NCI-H82 (cell line): ENCODE results near the gene HK2.
A peak's percentile ranks its signal among the peaks of the same experiment; 100 is the strongest.

ENCODE experiments used
- DNase-seq: peaks from one replicate; lab custom pipeline; 2025; lab: John Stamatoyannopoulos, UW

The HK2 gene

DNA sequence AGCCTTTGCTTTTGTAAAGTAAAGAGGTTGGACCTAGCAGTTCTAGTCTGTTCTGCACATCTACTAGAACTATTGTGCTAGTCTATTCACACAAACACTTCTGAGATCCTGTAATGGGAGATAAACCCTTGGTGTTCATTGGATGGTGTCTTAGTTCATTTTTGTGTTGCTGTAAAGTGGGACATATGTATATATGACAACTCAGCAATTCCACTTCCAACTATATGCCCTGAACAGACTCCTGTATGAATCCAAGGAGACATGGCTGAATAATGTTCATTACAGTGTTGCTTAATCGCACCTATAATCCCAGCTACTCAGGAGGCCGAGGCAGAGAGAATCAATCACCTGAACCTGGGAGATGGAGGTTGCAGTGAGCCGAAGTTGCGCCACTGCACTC lies 23.3 kb downstream of the HK2 start:
- no peak for DNase-seq

DNA sequence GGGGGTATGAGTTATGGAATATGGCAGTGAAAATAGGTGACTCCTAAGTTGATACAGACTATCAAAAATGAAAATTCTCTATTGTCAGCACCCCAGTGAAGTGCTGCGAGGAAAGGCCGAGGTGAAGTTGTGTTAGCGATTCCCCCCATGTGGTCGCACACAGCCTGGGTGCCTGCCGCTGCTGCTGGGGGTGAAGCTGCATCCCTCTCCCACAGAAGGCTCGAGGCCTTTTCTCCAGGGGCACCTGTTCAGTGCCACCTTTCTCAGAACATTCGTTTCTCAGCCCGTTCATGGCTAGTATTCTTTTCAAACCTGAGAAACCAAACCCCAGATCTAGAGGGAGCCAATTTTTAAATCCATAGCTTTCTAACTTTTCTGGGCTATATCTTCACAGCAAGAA lies 23.8 kb downstream of the HK2 start:
- DNase-seq = no peak

DNA sequence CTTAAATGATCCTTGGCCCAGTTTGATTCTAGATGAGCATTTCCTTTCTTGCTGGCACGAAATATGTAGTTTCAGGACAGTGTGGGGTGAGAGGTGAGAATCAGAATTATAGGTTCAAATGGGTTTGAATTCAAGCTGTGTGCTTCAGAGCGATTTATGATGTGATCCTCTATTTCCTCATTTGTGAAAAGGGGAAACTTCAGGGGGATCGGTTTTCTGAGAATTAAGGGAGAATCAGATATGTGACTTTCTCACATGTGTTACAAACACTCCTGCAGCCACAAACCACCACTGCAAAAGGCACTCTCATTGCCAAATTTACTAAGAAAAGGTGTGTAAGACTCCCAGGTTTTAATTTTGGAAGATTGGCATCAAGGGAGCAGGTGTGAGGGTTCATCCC lies 24.4 kb downstream of the HK2 start:
- DNase-seq = no peak

DNA sequence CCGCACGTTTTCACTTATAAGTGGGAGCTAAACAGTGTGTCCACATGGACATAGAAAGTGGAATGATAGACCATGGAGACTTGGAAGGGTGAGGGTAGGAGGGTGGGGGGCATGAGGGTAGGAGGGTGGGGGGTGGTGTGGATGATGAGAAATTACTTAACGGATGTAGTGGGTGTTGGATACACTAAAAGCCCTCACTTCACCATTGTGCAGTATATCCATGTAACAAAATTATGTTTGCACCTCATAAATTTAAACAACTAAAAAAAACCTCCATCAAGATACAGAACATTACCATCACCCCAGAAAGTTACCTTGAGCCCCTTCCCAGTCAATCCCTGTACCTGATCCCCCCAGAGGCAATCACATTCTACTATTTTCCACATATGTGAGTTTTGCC lies 26.2 kb downstream of the HK2 start:
- no peak for DNase-seq

DNA sequence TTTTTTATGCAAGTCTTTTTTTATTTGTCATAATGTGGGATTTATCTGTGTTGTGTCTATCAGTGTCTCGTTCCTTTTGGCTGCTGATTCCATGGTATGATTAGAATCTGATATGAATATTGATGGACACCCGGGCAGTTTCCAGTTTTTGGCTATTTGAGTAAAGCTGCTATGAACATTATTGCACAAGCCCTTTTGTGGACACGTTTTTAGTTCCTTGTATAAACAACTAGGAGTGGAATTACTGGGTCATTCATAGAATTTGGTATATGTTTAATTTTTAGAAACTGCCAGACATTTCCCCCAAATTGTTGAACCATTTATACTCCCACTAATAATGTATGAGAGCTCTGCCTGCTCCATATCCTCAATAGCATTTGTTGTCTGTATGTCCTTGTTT lies 26.6 kb downstream of the HK2 start:
- no peak for DNase-seq

DNA sequence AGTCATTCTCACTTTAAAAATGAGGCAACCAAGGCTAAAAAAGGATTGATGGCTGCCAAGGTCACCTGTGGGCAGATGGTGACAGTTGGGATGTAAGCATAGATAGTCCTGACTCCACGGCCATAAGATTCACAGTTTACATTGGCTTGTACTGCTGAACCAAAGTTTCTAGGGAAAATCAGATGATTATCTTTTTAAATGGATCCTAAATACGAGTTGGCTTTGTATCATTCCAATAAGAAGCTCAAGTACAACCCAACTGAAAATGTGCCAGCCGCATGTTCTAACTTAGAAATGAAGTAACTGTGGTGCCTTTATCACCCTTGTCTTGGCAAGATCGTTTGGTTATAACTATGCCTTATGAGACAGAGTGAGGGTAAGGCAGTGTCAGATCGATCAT lies 27.6 kb downstream of the HK2 start:
- DNase-seq = no peak

DNA sequence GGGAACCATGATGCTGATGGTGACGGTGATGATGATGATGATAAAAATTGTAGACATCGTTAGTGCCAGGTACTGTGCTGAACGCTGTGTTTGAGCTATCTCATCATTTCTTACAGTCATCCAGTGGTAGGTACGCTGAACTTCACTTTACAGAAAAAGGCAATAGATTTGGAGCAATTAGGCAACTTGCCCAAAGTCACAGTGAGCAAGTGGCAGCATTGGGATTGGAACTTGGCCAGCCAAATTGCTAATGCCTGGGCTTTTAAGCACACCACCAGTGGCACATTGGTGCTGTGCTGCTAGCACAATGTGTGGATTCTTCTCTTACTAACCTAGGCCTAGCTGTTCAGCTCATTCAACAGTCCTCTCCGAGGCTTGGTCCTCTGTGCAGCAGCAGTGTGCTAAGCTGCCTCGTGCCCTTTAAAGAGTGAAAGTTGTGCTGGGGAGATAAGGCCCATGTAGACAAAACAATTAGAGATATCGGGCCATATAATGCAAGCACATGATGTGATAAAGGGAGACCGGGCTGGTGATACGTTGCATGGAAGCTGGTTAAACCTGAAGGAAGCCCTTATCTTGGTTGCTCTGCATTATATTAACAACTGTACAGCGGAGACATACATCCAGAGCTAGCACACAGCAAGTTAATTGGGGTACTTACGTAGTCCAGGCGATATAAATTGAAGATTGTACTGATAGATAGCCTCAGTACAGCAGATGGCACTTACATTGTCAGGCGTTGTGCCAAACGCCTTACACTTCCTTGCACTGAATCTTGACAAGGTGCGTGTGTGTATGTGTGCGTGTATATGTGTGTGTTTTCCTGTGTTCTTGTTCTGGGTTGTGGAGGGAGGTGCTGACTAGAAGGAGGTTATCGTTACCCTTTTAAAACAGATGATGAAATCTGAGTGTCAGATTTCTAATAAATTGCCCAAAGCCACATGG lies 28.4 kb downstream of the HK2 start:
- DNase-seq = no peak

DNA sequence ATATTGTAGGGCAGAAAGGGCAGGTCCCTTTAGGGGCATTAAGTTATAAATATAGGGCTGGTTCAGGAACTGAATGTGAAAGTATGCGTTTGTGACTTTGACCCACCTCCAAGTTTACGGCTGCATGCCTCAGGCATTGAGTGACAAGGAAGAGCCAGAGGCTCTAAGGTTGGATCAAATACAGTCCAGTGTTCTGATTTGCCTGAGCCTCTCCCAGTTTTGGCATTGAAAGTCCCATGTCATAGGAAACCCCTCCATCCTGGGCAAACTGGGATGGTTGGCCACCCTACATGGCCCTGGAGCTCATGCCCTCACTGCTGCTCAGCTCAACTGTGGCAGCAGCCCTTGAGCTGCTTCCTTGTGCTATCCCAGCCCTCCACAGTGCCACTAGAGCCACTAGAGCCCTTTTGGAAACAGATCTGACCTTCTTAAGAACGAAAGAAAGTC lies 29.9 kb downstream of the HK2 start:
- DNase-seq = no peak

DNA sequence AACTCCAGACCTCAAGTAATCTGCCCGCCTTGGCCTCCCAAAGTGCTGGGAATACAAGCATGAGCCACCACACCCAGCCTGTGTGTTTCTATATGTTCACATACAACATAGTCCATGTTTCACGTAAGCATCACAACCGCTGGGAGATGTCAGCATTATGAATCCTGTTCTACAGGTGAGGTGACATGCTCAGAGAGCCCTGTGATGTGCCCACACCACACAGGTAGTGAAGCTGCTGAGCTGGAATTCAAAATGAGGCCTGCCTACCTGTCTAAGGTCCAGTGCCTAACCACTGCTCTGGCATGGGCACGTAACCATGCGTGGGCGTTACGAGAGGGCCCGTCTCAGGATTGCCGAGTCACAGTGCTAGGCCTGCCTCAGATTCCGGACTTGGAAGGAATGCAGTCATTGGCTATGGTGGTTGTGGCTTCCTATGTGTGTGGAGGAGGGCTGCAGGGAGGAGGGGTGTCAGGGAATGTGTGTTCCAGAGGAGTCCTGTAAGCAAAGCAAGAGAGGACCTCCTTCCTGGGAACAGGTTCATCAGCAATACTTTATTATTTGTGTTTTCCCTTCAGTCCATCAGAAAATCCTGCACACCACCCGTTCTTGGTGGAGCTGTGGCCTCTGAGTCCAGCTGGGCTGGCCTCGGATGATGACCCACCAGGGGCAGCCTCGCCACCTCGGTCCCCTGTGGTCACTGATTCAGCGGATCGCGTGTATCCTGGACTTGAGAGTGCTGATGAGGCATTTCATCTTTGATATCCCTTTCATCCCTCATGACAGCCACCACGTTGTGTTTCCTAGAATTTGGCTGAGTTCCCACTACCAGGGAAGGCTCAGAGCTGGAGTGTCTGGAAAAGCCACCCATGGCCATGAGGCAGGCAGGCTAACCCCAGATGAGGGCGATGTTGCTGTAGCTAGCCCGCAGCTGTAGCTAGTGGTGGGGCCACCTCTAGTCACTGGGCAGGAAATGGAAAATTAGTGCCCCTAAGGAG lies 31.1 kb downstream of the HK2 start:
- no peak for DNase-seq

DNA sequence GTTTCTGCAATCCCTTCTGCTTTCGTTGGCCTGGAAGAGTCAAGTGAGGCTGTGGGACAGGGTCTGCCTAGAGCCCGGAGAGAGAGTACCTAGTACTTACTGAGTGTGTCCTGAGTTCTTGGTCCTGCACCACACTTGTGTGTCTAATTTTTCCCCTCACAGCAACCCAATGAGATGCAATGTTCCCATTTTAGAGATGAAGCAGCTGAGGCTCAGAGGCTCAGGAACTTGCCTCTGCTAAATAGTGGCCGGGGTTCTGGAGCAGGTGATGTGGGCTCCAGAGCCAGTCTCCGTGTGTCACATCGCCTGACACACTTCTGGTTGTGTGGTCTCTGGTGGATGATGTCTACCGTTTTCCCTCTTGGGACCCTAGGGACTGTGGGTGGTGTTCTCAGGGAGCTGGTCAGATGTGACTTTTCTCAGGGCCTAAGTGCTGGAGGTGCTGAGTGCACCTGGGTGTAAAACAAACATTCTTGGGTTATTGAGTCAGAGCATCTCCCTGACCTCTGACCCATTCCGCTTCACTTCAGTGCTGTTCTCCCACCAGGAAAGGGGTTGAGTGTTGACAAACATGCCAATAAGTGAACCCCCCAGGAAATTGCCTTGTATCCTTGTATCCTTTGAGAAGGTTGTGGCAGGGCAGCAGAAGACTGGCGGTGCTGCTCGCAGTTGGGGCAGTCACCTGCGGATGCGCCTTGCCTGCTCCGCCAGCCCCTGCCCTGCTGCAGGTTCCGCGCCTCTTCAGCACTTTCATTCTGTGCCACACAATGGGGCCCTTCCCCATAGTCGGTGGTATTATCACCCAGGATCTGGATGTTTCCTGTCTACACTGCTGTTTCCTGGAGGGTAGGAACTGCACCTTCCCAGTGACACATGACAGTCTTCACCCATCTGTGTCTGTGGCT lies 32.1 kb downstream of the HK2 start:
- no peak for DNase-seq

DNA sequence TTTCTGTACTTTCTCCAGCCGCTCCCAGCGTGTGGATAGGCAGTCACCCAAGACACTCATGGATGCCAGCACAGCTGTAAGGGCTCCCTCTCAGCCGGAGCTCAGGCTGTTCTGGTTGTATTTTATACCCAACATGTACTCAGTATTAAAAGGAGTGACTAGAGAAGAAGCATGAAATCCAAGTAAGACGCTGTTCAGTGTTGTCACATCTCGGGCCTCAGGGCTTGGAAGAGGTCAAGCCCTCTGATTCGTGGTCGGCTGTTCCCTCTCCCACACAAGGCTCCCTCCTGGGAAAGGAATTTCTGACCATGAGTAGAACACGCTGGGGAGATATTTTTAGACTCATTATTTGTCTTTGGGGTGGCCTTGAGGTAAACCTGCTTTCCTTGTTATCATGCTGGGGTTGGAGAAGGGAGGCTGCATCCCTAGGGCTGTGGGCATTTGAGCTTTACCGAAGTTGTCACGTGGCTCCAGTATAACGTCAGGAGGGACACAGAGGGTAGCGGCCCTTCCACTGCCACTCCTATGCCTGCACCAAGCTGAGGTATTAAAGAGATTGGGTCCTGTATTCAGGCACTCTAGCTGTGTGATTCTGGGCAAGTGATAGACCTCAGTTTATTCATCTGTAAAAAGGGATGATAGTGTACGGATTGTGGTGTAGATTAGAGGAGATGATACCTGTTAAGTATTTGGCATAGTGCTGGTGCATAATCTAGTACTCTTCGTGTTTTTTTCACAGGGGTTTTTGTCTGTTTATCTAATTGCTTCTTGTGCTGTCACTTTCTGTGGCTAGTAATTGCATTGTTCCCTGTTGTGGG lies 34.1 kb downstream of the HK2 start:
- no peak for DNase-seq

DNA sequence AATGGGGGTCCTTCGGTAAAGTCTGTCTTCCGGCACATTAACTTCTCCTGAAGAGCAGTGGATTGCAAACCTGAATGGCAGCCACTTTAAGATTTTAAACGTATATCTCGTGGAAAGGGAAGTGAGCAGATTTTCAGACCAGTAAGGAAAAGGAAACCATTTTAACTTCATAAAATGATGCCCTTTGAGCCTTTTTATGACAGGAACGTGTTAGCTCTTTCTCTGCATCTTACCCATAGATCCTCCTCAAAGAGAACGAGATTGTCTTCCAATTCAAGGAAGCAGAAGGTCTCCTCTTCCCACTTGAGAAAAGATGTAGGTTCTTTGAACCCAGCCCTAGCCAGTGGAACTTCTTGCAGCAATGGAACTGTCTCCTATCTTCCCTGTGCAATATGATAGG lies 35.6 kb downstream of the HK2 start:
- DNase-seq = no peak

DNA sequence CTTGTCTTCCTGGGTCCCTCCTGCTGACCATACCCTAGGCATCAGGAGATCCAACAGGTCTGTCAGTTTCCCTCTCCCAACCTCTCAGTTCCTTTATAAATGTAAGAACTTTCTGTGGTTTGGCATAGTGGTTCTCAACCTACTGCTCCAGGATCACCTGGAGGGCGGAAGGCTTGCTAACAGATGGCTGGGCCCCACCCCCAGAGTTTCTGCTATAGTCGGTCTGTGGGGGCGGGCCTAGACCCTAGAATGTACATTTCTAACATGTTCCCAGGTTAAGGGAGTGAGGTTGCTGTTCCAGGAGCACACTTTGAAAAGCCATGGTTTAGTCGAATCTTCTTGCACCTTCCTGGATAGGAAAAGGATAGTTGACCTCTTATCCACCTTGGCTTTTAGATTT lies 37.0 kb downstream of the HK2 start:
- DNase-seq = no peak

DNA sequence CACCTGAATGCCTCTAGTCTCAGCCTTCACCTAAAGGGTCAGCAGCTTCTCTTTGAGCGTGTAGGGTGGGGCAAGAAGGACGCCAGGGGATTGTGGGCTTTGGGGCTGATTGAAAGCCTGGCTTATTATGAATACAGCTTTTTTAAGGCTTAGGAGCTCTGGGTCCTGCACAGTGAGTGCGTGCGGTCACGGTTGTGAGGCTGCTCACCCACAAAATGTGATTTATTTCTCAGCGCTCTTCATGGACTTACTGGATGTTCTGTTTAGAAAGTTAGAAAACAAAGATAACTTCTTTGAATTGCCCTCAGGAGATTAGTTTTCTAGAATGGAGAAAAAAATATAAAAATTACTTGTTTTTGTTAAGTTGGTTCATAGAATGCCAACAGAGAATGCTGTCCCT lies 37.5 kb downstream of the HK2 start:
- no peak for DNase-seq

DNA sequence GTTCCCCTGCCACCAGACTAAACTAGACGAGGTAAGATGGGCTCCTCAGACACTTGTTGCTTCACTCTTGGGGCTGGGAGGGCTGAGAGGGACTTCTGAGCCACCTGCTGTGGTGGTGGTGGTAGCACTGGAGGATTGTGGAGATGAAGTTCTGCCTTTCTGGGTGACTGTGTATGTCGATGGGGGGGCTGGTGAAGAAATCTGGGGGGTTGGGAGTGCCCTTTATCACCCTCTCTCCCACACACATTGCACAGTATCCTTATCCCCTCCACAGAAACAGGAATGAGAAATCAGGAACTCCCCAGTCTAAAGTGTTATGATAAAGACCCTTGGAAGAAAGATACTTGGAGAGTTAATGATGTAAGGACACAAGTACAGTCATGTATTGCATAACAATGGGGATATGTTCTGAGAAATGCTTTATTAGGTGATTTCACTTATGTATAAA lies 38.5 kb downstream of the HK2 start:
- no peak for DNase-seq

DNA sequence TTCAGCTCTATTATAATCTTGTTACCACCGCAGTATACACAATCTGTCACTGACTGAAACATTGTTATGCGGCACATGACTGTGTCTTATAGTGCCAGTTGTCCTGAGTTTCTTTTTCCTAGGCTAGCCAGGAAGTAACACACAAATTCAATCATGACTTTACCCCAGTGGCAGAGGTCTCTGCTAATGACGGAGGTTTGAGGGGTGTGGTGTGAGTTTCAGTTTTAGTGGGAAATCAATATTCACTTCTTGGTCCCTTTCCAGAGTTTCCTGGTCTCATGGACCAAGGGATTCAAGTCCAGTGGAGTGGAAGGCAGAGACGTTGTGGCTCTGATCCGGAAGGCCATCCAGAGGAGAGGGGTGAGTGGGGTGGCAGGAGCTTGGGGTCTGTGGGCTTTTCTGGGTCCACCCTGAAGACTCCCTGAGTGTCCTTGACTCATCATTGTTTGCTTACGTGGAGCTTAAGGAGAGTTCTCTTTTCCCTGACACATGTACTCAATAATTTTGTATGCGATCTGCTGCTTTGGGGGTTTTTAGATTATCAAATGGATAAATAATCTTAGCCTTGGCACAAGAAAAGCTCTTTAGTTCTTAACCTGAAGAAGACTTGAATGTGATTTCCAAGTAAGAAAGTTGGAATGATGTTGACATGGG lies 39.2 kb downstream of the HK2 start:
- DNase-seq = no peak

DNA sequence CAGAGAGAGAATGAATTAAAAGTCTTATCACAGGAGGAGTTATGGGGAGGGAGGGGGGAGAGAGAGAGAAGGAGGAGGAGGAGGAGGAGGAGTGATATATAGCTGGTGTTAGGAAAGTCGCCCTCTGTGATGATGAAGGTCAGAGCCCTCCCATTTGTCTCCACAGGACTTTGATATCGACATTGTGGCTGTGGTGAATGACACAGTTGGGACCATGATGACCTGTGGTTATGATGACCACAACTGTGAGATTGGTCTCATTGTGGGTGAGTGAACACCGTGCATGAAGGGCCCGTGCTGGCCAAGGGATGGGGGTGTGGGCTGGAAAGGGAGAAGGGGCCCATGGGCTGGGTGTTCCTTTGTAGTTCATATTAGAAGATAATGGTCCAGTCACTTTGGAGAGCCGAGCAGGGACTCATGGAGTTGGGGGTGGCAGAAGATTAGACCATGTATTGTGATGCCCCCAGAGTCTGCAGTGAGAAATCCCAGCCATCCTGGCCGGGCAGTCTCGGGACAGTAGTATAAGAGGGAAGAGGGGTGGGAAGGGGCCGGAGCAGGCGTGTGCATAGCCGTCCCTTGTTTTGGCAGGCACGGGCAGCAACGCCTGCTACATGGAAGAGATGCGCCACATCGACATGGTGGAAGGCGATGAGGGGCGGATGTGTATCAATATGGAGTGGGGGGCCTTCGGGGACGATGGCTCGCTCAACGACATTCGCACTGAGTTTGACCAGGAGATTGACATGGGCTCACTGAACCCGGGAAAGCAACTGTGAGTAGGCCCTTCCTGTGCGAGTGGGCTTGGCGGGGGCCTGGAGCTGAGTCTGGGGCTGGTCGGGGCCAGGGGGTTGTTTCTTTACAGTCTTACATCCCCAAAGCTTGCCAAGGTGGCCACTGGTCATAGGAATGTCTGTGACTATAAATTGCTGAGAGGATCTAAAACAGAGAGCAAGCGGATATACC lies 40.0 kb downstream of the HK2 start:
- no peak for DNase-seq

DNA sequence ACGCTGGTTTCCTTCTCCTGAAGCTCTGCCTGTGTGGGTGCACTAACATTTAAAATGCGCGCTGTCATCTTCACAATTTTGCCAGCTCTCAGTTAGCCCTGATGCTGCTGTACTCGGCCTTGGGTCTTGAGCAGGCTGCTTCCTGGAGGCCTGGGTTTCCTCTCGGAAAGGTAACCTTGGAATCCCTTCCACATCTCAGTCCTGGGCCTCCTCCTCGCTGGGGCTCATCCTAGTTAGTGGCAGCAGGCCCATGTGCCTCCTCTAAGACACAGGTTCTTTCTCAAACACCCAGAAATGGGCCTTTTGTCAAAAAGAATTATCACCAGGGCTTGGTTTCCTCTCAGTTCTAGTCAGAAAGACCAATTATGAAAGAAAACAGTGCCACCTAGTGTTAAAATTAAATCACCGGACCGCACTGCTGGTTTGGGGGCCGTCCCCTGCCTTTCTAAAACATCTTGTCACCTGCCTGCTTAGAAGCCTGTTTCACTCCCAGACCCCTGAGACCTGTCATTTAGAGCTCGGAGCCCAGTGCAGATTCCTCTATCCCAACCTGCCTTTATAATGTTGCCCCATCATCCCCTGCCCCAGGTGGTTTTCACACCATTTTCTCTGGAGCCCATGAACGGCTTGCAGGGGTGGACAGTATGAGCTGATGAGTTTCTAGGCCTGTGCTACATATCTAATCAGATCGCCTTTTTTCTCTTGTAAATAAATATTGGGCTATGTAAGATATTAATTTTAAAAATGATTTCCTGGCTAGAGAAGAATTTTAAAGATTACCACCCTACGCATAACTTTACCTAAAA lies 42.4 kb downstream of the HK2 start:
- DNase-seq = peak; percentile 74
